CD4-positive, alpha-beta memory T cell (primary cell): ENCODE data around the gene IFT122. TPM values are rescaled to one million over a fixed set of nuclear protein-coding genes. Genes with fewer than 3 reads are reported as not detected.

Source experiments
- CTCF ChIA-PET: fragments of 350-600 bp; sonication (Branson Sonifier 250); formaldehyde crosslinking; loops from one replicate; lab custom pipeline; 2021; ENCODE audit warnings: inconsistent platforms; ENCODE audit not compliant: partially characterized antibody; lab: Charles Lee
- POLR2A ChIA-PET: fragments of 350-600 bp; sonication (Branson Sonifier 250); formaldehyde crosslinking; loops from one replicate; lab custom pipeline; 2021; ENCODE audit not compliant: partially characterized antibody; lab: Charles Lee
- DNase-seq, 5 donors: peaks; one replicate each; pipeline versions ENCODE4 v3.0.0 to v3.0.0-alpha.2; 2020 to 2022; ENCODE audit warnings: mixed read lengths in 1 of 5
- H3K27ac ChIP-seq: one replicate; pipeline ENCODE4 v1.7.0; 2013; ENCODE audit warnings: low read depth, low read length
- H3K27me3 ChIP-seq: 2 replicates; pipeline ENCODE4 v1.7.0; 2013; ENCODE audit warnings: mild to moderate bottlenecking, low read length, moderate library complexity; ENCODE audit not compliant: insufficient read depth
- H3K36me3 ChIP-seq: 2 replicates; pipeline ENCODE4 v1.7.0; 2013; ENCODE audit warnings: mild to moderate bottlenecking, low read length, moderate library complexity; ENCODE audit not compliant: insufficient read depth
- H3K4me1 ChIP-seq: 2 replicates; pipeline ENCODE4 v1.7.0; 2013; ENCODE audit warnings: mild to moderate bottlenecking, low read length, moderate library complexity; ENCODE audit not compliant: insufficient read depth
- H3K4me3 ChIP-seq, 2 donors: one replicate each; pipeline ENCODE4 v1.7.0; 2013; ENCODE audit warnings: low read length in 2 of 2, mild to moderate bottlenecking in 1 of 2
- H3K9me3 ChIP-seq, 2 donors: one replicate each; pipeline ENCODE4 v1.7.0; 2013; ENCODE audit warnings: low read length in 2 of 2, control low read depth in 1 of 2; ENCODE audit not compliant: control insufficient read depth in 1 of 2
- H3K27ac Mint-ChIP-seq, 7 donors: one replicate each; pipeline ENCODE4 v1.8.0; 2020 to 2021; ENCODE audit warnings: mixed read lengths in 7 of 7, mild to moderate bottlenecking in 6 of 7, inconsistent platforms in 3 of 7, moderate library complexity in 3 of 7
- H3K27me3 Mint-ChIP-seq, 2 donors: one replicate each; pipeline ENCODE4 v1.8.0; 2020 to 2021; ENCODE audit warnings: mixed read lengths in 2 of 2
- H3K36me3 Mint-ChIP-seq, 2 donors: one replicate each; pipeline ENCODE4 v1.8.0; 2020 to 2021; ENCODE audit warnings: mixed read lengths in 2 of 2, inconsistent platforms in 1 of 2, mild to moderate bottlenecking in 1 of 2
- H3K4me1 Mint-ChIP-seq, 4 donors: one replicate each; pipeline ENCODE4 v1.8.0; 2020 to 2021; ENCODE audit warnings: mixed read lengths in 4 of 4, mild to moderate bottlenecking in 1 of 4
- H3K4me3 Mint-ChIP-seq, 8 donors: one replicate each; pipeline ENCODE4 v1.8.0; 2020 to 2021; ENCODE audit warnings: mixed read lengths in 8 of 8, mild to moderate bottlenecking in 7 of 8, moderate library complexity in 6 of 8, inconsistent platforms in 3 of 8
- H3K9me3 Mint-ChIP-seq, 8 donors: one replicate each; pipeline ENCODE4 v1.8.0; 2020 to 2021; ENCODE audit warnings: mixed read lengths in 8 of 8, mild to moderate bottlenecking in 5 of 8, inconsistent platforms in 3 of 8, moderate library complexity in 1 of 8
- intact Hi-C: fragments of 100-400 bp; cut with micrococcal nuclease; formaldehyde crosslinking; loops from one replicate; pipeline ENCODE4 v1.15.1; 2023
- polyA plus RNA-seq, 2 donors: library from polyadenylated mRNA; unstranded; fragments of 300-500 nt; fragmentation: Illumina TruSeq; gene quantifications; one replicate each; pipeline ENCODE4 v1.2.3, GENCODE V29; 2021
- total RNA-seq, 2 experiments: library from RNA; stranded (reverse); gene quantifications; one replicate each; pipeline ENCODE4 v1.2.3, GENCODE V29; 2021

IFT122 gene
- total and polyA plus RNA-seq, 4 experiments from 2014 or later, result 5.3 to 21.8 (median 12.9) TPM

GRCh38 chr3:129534428-129535027, 94.5 kb downstream of the IFT122 start:
- no peak overlapping the region for H3K4me3 Mint-ChIP-seq
- H3K27ac Mint-ChIP-seq, result peak overlapping the region in 3 of 7 donors; percentile 29 to 54 (median 37)
- ChIA-PET POLR2A (no interaction called here), CTCF (interaction anchor here (0.6 kb wide), 1 partner anchor 44 kb away, joined by 3 read pairs; no protein-coding TSS in a partner anchor)
- Histone ChIP-seq H3K4me3 (no peak overlapping the region), H3K4me1 (no peaks in the 10 kb centered on the region), H3K27me3 (no peaks in the 10 kb centered on the region), H3K9me3 (no peaks in the 10 kb centered on the region), H3K36me3 (no peaks in the 10 kb centered on the region), H3K27ac (no peak overlapping the region)
- peaks cover 0 to 3% (median 0%) of the 10 kb centered on the region in 4 donors for H3K4me1 Mint-ChIP-seq
- no peaks in the 10 kb centered on the region for H3K36me3 Mint-ChIP-seq
- no peaks in the 10 kb centered on the region for H3K27me3 Mint-ChIP-seq
- DNase-seq, result no peak
- peaks cover 0 to 2% (median 0%) of the 10 kb centered on the region in 8 donors for H3K9me3 Mint-ChIP-seq
- intact Hi-C loops, result no loop called here

- intact Hi-C loops, result no loop called here
- Mint-ChIP-seq H3K4me3 (no peak overlapping the region), H3K4me1 (peaks cover 0 to 3% (median 0%) of the 10 kb centered on the region in 4 donors), H3K27me3 (no peaks in the 10 kb centered on the region), H3K9me3 (peaks cover 0 to 2% (median 0%) of the 10 kb centered on the region in 8 donors), H3K27ac (no peak overlapping the region), H3K36me3 (no peaks in the 10 kb centered on the region)
- ChIA-PET CTCF (no interaction called here), POLR2A (no interaction called here)
- H3K9me3 ChIP-seq, result no peaks in the 10 kb centered on the region
- no peaks in the 10 kb centered on the region for H3K4me1 ChIP-seq
- no peak overlapping the region for H3K4me3 ChIP-seq
- H3K27me3 ChIP-seq, result no peaks in the 10 kb centered on the region
- no peak overlapping the region for H3K27ac ChIP-seq
- no peak for DNase-seq
- no peaks in the 10 kb centered on the region for H3K36me3 ChIP-seq
Observed at GRCh38 chr3:129535075-129535474, 95.1 kb downstream of the IFT122 start.

- POLR2A ChIA-PET, result no interaction called here
- Histone ChIP-seq H3K27ac (no peak overlapping the region), H3K4me1 (no peaks in the 10 kb centered on the region), H3K9me3 (no peaks in the 10 kb centered on the region), H3K4me3 (no peak overlapping the region), H3K36me3 (no peaks in the 10 kb centered on the region), H3K27me3 (no peaks in the 10 kb centered on the region)
- CTCF ChIA-PET, result no interaction called here
- Mint-ChIP-seq H3K9me3 (peaks cover 0 to 2% (median 0%) of the 10 kb centered on the region in 8 donors), H3K4me3 (no peak overlapping the region), H3K4me1 (peaks cover 0 to 3% (median 0%) of the 10 kb centered on the region in 4 donors), H3K27ac (peak overlapping the region in 1 of 7 donors; percentile 35), H3K36me3 (no peaks in the 10 kb centered on the region), H3K27me3 (no peaks in the 10 kb centered on the region)
- DNase-seq, result no peak
- intact Hi-C loops, result no loop called here
Observed at GRCh38 chr3:129536374-129536667, 96.3 kb downstream of the IFT122 start.

- Histone ChIP-seq H3K9me3 (no peaks in the 10 kb centered on the region), H3K4me1 (no peaks in the 10 kb centered on the region), H3K27ac (no peak overlapping the region), H3K36me3 (no peaks in the 10 kb centered on the region), H3K4me3 (no peak overlapping the region), H3K27me3 (no peaks in the 10 kb centered on the region)
- Mint-ChIP-seq H3K36me3 (no peaks in the 10 kb centered on the region), H3K27me3 (no peaks in the 10 kb centered on the region), H3K9me3 (peaks cover 0 to 2% (median 0%) of the 10 kb centered on the region in 8 donors), H3K27ac (peak overlapping the region in 1 of 7 donors; percentile 29), H3K4me3 (no peak overlapping the region), H3K4me1 (peaks cover 0 to 3% (median 0%) of the 10 kb centered on the region in 4 donors)
- intact Hi-C loops, result no loop called here
- no peak for DNase-seq
- ChIA-PET POLR2A (no interaction called here), CTCF (no interaction called here)
Observed at GRCh38 chr3:129536804-129537203, 96.8 kb downstream of the IFT122 start.

GRCh38 chr3:129539206-129539605, 99.2 kb downstream of the IFT122 start:
- ChIA-PET POLR2A (no interaction called here), CTCF (no interaction called here)
- Histone ChIP-seq H3K4me3 (no peak overlapping the region), H3K36me3 (no peaks in the 10 kb centered on the region), H3K4me1 (no peaks in the 10 kb centered on the region), H3K27me3 (no peaks in the 10 kb centered on the region), H3K27ac (no peak overlapping the region), H3K9me3 (no peaks in the 10 kb centered on the region)
- intact Hi-C loops, result no loop called here
- Mint-ChIP-seq H3K27me3 (no peaks in the 10 kb centered on the region), H3K4me1 (peaks cover 0 to 3% (median 0%) of the 10 kb centered on the region in 4 donors), H3K36me3 (no peaks in the 10 kb centered on the region), H3K9me3 (no peaks in the 10 kb centered on the region), H3K4me3 (no peak overlapping the region), H3K27ac (peak overlapping the region in 1 of 7 donors; percentile 4)
- DNase-seq, result no peak

- Mint-ChIP-seq H3K4me1 (peaks cover 0 to 3% (median 0%) of the 10 kb centered on the region in 4 donors), H3K27me3 (no peaks in the 10 kb centered on the region), H3K36me3 (no peaks in the 10 kb centered on the region), H3K4me3 (no peak overlapping the region), H3K9me3 (no peaks in the 10 kb centered on the region), H3K27ac (no peak overlapping the region)
- no peaks in the 10 kb centered on the region for H3K36me3 ChIP-seq
- intact Hi-C loops, result no loop called here
- no peak for DNase-seq
- H3K27me3 ChIP-seq, result no peaks in the 10 kb centered on the region
- no peaks in the 10 kb centered on the region for H3K4me1 ChIP-seq
- ChIA-PET POLR2A (no interaction called here), CTCF (no interaction called here)
- H3K9me3 ChIP-seq, result no peaks in the 10 kb centered on the region
- no peak overlapping the region for H3K4me3 ChIP-seq
- H3K27ac ChIP-seq, result no peak overlapping the region
Observed at GRCh38 chr3:129540776-129541516, 100.9 kb downstream of the IFT122 start.

- DNase-seq, result no peak
- POLR2A ChIA-PET, result no interaction called here
- no peaks in the 10 kb centered on the region for H3K27me3 ChIP-seq
- no peak overlapping the region for H3K4me3 ChIP-seq
- no peak overlapping the region for H3K27ac Mint-ChIP-seq
- no peaks in the 10 kb centered on the region for H3K27me3 Mint-ChIP-seq
- no peaks in the 10 kb centered on the region for H3K9me3 Mint-ChIP-seq
- CTCF ChIA-PET, result no interaction called here
- H3K27ac ChIP-seq, result no peak overlapping the region
- no peaks in the 10 kb centered on the region for H3K4me1 ChIP-seq
- H3K4me3 Mint-ChIP-seq, result no peak overlapping the region
- no peaks in the 10 kb centered on the region for H3K4me1 Mint-ChIP-seq
- no peaks in the 10 kb centered on the region for H3K36me3 Mint-ChIP-seq
- no peaks in the 10 kb centered on the region for H3K36me3 ChIP-seq
- intact Hi-C loops, result no loop called here
- no peaks in the 10 kb centered on the region for H3K9me3 ChIP-seq
Observed at GRCh38 chr3:129542747-129543146, 102.7 kb downstream of the IFT122 start.
